GM21360 (cell line): ENCODE measurements around the gene POLR1D.

Source experiments
- ATAC-seq: cut with Tn5 transposase; IDR thresholded peaks from one replicate; pipeline ENCODE4 v1.9.1; 2021; ENCODE audit warnings: mild to moderate bottlenecking, moderate library complexity; ENCODE audit not compliant: unreplicated experiment

Gene POLR1D

DNA sequence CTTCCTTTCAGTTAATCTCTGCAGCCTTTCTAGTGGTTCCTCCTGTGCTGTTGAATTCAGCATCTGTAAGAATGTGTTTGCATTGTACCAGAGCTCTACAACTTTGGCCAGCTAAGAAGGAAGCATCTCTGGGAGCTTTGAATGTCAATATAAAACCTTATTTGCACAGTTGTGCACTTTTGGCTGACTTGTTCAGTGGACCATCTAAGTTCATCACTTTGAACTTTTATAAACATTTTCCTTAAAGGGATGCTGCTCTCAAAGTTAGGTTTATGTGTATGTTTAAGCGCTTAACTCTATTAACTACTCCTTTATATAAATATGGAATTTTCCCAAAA is 15.6 kb downstream of the POLR1D start:
- ATAC-seq: no peak

DNA sequence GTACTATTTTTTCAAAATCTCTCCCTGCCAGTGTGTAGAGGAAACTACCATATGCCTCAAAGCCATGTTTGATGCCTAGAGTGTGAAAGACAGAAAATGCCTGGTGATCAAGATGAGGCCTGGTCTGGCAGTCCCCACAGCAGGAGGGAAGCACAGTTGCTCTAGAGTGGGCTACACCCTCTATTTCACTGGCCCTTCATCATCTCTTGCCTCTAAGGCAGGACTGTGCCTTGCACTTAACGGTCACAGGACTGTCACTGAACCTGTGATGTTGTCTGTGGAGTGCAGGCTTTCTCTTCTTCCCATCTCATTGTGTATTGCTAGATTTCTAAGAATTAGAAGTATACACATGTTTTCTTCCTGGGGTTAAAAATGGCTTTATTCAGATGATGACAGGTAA is 16.3 kb downstream of the POLR1D start:
- no peak for ATAC-seq

DNA sequence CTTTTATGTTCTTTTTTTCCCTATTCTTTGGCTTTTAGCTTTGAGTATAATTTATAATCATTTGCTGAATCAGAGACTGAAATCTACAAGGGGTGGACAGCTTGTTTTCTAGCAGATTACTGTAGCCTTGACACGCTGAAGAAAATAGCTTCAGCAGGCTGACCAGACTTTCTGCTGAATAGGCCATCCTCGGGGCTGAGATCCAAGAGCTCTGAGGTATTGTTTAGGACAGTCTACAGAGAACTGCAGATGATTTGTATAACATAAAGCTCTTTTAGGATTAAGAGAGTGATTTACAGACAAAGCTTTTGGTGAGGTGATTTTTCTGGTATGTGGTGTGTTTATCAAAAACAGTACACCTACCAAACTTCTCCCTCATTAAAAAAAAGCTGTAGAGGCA is 16.8 kb downstream of the POLR1D start:
- no peak for ATAC-seq

DNA sequence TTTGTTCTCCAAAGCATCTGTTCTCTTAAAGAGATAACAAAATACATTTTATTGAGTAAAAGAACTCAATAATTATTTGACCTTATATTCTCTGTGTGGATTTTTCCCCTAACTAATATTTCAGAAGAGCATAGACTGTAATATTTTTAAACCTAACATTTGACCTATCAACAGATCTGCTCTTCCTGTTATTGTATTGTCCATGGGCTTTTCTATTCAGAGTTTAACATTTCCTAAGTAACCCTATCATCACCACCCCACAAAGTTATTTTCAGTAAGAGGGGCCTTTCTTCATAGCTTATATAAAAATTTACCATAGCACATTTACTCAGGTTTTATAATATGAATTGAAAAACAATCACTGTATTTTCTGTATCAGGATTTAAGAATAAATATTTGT is 17.5 kb downstream of the POLR1D start:
- no peak for ATAC-seq

DNA sequence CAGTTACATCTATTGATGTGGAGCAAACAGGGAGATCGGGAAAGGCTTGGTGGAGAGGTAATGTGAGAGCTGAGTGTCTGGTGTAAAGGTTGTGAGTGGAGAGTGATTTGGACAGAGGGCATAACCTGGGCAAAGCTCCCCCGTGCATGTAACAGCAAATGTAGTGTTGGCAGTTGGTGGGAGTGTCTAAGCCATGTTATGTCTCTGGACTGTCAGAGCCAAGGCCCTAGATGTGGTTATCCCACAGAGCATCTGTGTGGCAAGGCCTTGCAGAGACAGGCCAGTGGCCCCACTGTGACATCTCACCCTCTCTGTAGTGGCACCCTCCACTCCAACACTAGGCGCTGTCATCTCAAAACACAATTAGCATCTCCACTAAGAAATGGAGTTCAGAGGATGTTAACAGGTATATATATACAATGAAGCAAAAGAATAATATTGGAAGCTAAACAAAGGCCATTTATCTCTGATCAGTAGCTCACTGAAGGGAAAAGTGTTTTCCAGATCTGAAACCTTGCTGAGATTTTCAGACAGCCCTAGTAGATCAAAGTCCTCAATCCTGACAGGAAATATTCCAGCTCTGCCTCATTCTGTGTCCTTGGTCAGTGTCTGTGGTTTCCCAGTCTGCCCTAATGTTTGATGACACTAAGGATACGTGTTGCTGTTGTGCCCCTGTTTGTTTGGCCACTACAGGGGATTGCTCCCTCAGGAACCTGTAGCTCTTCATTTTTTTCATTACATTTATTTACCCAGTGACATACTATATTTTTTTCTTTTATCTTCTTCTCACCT is 20.2 kb downstream of the POLR1D start:
- no peak for ATAC-seq

DNA sequence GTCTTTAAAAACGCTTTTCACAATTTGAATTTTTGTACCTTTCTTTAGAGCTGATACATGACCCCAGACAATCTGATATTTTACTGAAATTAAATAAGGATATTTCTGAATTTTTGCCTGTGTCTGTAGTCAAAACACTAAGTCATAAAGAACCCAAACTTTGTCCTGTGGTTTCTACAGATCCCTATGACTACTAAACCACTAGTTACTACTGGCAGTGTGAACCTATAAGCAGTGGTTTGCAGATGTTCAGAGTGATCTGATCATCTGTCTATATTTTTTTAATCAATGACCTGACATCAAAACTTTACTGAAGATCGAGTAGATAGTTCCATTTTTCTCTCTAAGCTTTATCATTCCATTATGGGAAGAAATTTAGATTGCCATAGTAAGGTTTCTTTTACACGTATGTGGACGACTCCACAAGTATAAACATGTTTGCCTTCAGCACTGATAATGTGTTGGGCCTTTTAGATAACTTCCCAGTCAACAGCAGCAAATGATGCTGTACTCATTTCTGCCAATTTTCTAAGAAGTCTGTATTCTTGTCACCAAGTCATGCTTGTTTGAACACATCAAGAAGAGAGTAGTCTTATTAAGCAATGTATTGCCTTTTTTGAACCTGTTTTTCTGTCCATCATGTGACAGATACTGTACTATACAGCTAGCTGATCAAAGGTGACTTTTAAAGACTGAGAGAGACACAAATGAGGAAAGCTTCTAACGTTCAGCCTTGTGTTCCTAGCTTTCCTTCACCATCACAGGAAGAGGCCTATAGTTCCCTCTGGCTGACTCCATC is 21.8 kb downstream of the POLR1D start:
- no peak for ATAC-seq

DNA sequence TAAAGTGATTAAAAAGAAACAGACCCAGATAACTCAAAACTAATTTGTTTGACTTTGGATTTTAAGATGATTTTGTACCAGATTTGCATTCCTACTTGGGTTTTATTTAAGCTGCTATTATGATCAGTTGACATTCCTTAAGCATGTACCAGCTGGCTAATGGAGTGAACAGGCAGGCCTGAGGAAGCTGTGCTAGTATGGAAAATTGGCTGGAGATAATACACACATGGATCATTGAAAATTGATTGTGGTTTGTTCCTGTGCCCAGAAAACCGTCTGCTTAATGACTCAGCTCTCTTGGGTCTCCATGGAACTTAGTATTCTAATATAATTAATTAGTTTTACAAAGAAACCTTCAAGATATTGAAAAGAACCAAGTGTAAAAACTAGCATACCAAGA is 22.6 kb downstream of the POLR1D start:
- ATAC-seq: no peak

DNA sequence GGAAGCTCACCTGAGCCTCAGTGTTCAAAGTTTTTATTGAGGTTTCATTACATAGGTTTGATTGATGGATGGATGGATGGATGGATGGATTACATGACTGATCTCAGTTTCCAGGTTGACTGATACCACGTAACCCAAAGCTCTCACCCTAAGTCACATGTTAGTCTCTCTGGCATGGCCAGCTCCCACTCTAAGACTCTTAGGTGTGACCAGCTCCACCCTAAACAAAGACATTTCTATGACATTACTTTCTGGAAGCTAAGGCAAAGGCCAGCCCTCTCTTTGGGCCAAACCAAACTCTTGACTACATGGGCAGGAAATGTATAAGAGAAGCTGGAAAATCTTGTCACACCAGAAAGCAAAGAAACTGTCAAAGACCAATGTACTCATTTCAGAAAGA is 28.6 kb downstream of the POLR1D start:
- ATAC-seq: no peak

DNA sequence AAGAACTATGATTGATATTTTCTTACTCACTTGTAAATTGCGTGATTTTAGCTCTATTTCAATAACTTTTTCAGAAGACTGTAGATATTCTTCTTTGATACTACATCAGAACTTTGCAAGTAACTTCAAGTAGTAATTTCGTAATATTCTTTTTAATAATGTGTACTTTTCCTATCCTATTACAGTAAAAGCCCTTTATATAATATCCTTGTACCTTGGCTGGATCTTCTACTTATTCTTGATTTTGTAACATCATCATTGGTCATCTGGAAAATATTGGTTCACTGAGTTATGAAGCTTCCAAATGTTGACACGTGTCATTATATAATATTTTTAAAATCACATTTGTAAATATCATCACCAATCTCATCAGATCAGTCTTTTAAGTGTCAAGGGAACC is 32.4 kb downstream of the POLR1D start:
- no peak for ATAC-seq

DNA sequence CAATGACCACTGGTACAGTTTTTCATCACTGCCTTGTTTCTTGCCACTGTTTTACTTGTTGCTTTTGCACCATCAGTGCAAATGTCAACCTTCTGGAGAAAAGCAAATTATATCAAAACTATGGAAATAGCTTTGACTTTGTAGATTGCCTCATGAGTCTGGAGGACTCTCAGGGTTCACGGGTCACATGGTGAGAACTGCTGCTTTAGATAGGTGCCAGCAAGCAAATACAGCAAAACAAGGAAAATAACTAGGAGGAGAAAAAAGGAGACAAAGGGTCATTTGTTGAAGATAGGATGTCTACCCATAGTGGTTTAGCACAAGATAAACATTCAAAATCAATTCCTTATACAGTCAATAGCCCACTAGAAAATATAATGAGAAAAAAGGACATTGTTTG is 33.1 kb downstream of the POLR1D start:
- no peak for ATAC-seq

DNA sequence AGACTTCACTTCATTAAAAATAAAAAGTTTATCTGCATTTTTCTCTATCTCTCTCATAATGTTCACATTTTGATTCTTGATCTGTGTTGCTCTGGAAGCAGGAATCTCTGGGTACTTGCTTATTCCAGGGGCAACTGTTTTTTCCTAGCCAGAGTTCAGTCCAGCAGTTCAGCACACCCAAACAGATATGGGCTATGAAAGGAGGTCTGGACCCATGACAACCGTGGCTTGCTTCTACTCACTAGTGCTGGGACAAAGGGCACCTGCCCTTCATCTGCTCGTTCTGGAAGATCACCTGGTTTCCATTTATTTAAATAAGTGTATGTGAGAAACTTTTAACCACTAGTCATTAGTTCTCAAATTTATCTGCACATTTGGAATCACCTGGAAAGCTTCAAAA is 36.0 kb downstream of the POLR1D start:
- no peak for ATAC-seq

DNA sequence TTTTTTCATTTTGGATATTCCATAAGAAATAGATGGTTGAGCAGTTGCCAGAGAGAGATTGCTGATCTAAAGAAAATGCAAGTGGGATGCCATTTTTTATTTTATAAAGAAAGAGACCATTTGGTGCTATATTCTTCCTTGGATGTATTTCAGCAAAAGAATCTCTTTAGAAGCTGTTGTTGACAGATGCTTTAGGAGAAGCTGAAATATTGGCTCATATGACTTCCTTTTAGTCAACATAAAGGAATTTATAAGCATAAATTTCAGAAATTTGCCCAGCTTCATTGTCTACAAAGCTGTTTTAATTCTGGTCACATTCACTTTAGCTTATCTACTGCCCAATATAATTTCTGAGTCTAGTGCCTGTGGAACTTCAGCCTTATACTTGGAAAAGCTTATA is 36.9 kb downstream of the POLR1D start:
- ATAC-seq: no peak

DNA sequence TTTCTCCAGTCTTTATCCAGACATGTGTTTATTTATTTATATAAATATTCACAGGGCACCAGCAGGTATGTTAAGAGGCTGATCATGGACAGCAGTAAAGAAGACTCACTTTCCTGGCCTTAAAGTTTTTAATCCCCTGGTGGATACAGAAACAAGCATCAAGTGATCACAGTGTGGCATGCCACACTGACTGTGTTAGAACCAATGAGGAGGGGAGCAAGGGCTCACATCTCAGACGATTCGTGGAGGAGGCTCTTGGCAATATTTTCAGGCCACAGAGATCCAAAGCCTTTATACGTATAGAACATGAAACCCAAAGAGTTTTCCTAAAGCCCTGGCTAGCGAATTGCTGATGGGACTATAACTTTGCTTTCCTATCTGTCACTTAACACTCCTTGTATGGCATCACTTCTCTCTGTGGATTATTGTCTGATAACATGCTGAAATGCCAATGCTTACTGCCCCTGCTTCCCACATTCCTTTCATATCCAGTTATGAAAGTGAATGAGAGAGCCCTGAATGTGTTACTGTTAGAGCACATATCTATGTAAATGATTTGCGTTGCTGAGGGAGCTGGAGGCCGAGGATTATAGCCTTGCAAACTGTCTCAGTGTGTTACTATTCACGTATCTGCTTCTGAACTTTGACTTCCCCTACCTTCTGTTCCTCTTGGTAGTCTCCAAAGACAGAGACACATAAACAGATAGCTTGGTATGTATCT is 37.6 kb downstream of the POLR1D start:
- ATAC-seq: no peak

DNA sequence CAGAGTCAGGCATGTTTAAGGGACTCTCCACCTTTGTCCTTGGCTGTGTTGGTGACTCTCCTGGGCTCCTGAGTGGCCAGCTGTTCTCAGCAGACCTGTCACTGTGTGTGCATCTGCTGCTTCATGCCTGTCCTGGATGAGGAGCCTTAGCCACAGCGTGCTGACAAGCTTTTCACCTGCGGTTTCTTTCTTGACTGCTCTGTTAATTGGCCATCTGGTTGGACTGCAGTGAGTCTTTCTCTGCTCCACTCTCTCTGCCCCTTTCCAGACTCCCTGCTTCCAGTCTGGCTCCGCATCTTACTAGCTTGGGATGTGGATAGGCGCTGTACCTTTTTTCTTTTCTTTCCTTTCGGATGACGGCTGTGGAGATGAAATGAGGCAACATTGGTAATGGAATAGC is 38.8 kb downstream of the POLR1D start:
- ATAC-seq: no peak

DNA sequence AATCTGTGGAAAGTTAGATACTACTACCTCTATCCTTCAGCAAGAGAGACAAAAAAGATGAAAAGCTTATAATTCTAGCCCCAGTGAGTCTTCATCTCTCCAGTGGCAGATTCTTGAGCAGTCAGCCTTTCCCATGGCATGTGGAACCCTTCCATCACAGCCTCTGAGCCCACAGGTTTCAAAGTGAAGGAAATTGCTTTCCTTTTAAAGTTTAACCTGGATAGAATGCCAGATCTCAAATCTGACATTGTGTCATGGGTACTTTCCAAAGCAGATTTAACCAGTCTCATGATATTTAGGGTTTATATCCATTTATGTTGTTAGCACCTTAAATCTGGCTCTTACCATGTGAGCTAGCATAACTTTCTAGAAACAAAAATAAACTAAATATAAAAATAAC is 39.3 kb downstream of the POLR1D start:
- ATAC-seq: no peak

DNA sequence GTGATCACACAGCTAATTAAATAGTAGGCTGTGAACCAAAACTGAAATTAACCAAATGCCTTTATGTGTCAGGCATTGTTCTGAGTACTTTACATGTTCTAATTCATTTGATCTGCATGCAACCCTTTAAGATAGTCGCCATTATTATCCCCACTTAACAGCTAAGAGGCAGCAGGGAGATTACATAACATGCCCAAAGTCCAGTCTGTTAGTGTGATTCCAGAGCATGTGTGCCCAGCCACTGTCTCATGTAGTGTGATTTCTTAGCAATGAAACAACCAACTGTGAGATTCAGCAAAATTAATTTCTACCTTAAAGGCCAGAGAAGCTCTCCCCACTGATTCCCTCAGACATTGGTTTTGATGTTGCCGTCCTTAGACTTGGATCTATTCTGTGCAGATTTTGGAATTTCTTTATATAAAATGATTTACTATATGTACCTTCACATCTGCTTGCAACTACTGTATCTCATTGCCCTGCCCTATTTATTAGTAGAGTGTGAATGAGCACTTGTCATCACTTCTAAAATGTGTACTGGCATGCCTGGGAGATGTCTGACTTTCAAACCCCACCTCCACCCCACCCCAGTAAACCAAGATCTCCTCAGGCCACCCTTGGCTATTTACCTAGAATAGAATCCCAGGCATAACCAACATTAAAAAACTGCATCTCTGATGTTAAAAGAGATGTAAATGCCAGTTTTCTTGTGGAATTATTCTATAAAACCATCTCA is 41.2 kb downstream of the POLR1D start:
- ATAC-seq: no peak

DNA sequence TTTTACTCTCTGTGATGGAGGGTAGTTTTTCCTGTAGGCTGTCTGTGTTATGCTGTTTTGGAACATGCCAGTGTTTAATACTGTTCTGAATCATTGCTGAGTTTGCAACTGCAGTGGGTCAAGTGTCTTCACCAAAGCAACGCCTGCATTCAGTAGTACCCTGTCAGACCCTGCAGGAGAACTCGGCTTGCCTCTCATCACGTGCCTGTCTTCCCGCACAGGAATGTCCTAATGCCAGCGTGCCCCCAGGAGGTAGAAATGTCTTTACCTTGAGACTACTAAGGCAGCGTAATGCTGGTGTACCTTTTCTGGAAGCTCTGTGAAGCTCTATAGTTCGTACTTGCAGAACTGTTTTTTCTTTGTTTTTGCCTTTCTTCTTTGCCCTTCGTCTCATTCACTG is 42.3 kb downstream of the POLR1D start:
- no peak for ATAC-seq

DNA sequence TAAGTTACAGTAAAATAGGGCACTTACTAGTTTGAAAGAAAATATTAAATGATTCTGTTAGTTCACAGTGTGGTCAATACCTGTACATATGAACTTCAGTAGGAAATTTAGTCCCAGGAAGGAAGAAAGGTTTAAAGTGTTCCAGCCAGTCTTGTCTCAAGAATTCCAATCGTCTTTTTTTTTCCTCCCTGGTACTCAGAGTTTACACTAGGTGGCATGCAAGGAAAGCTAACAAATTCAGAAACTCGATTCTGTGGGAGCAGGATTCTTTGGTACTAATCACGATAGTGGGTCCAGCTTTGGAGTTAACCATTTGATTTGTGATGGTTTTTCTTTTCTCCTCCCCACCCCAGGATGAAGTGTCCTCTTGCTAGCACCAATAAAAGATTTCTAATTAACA is 43.6 kb downstream of the POLR1D start:
- no peak for ATAC-seq

DNA sequence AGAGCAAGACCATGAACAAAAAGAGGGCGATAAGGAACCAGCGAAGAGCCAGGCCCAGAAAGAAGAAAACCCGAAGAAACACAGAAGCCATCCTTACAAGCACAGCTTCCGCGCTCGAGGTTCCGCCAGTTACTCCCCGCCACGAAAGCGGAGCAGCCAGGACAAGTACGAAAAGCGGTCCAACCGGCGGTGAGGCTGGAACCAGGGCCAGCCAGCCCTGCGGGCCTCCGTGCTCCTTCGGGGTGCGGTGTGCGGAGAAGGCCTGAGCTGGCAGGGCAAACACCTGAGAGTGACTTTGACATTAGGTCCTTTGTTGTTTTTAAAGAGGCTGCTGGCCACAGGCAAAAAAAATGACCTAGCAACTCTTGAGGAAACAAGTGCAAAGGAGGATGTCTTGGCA is 44.1 kb downstream of the POLR1D start:
- ATAC-seq: no peak

DNA sequence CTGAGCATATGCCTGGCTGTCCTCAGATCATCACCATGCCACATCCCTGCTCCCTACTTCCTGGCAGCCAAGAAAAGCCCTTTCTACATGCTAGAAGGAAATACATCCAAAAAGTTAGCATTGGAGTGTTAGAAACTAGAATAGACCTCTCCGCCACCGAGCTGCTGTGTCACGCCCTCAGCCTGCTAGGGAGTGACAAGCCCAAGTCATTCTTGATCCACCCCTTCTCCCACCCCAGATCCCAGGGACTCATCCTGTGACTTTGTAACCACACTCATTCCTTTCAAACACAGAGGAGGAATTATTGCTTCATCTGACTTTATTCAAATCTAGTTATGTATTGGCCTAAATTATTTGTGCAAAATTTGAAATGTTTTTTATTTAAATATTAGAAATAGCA is 45.3 kb downstream of the POLR1D start:
- no peak for ATAC-seq

DNA sequence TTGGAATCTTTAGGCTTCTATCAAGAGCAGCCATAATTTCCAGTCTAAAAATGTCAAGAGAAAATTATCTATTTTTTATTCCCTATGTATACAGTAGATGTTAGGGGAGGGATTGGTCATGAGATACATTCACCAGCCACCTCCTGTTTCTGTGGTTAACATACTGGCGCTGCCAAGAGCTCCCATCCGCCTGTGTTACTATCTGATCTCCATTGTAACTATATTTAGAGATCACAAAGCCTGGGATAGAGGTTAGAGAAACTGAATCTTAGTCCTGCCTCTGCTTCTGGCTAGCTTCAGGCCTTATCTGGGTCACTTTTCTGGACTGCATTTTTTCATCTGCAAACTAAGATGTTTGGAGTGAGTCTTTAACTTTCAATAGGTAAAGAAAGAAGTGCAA is 46.3 kb downstream of the POLR1D start:
- no peak for ATAC-seq
